Measurements from ENCODE around the gene PLA2G4B. TPM values are rescaled to one million over a fixed set of nuclear protein-coding genes. Genes with fewer than 3 reads are reported as not detected.

PLA2G4B gene
- total RNA-seq, 1 donor from 2014 or later, result 3.4 TPM

DNA sequence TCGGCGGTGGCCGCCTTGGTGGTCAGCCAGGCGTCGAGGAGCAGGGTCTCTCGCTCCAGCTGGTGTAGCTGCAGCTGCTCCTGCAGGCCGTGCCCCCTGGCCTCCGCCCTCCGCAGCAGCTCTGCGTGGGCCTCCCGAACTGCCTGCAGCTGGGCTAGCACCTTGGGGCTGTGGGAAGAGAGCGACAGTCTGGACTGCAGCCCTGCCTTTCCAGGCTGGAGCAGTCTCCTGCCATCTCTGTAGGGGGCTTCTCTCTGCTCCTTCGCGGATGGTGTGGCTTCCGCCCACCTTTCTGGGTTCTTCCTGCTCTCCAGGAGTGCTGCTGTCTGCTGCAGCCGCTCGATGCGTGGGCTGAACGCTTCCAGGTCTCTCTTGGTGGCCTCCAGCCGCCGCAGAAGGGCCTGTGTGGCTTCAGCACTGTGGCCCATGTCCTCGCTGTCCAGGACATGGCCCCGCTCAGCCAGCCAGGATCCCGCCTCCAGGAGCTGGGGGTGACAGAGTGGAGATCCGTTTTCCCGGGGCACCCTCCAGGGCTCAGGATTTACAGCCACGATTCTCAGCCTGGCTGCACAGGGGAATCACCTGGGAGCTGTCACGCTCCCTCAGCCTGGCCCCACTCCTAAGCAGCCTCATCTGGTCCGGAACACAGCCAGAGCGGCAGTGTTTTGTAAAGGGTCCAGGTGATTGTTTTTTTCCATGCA, 16.8 kb downstream of the PLA2G4B start:
- H3K36me3 ChIP-seq (ENCODE audit: control insufficient read depth, insufficient read depth, low read length), result no peaks in the 10 kb centered on the region
- H3K27me3 ChIP-seq (ENCODE audit: control insufficient read depth, insufficient read depth, low read length), result peaks cover 17% of the 10 kb centered on the region
- no peak overlapping the region for H3K4me3 ChIP-seq (ENCODE audit: low read depth, low read length)
- no peak for DNase-seq (ENCODE audit: low read depth)
- TF ChIP-seq, protein P1, sequence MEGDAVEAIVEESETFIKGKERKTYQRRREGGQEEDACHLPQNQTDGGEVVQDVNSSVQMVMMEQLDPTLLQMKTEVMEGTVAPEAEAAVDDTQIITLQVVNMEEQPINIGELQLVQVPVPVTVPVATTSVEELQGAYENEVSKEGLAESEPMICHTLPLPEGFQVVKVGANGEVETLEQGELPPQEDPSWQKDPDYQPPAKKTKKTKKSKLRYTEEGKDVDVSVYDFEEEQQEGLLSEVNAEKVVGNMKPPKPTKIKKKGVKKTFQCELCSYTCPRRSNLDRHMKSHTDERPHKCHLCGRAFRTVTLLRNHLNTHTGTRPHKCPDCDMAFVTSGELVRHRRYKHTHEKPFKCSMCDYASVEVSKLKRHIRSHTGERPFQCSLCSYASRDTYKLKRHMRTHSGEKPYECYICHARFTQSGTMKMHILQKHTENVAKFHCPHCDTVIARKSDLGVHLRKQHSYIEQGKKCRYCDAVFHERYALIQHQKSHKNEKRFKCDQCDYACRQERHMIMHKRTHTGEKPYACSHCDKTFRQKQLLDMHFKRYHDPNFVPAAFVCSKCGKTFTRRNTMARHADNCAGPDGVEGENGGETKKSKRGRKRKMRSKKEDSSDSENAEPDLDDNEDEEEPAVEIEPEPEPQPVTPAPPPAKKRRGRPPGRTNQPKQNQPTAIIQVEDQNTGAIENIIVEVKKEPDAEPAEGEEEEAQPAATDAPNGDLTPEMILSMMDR (IDR thresholded peaks at IDR 0.05; ENCODE audit: insufficient read depth, low read length, poor library complexity, severe bottlenecking), result no peak

DNA sequence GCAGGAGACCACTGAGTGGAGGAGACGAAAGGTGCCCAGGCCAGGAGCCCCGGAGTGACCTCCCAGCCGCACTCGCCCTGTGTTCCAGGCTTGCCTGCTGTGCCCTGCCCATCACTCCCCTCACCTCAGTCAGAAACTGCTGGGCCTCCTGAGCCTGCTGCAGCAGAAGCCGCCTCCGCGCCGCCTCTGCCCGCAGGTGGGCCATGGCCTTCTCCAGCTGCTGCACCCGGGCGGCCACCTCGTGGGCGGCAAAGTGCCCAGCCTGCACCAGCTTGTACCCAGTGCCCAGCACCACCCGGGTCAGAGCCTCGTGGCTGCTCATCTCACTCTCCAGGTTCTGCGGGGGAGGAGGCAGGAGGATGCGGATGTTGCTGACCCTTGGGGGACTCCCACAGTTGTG, 17.6 kb downstream of the PLA2G4B start:
- peaks cover 17% of the 10 kb centered on the region for H3K27me3 ChIP-seq (ENCODE audit: control insufficient read depth, insufficient read depth, low read length)
- TF ChIP-seq, protein P1 (IDR thresholded peaks at IDR 0.05; ENCODE audit: insufficient read depth, low read length, poor library complexity, severe bottlenecking), result no peak
- DNase-seq (ENCODE audit: low read depth), result no peak
- H3K36me3 ChIP-seq (ENCODE audit: control insufficient read depth, insufficient read depth, low read length), result no peaks in the 10 kb centered on the region
- H3K4me3 ChIP-seq (ENCODE audit: low read depth, low read length), result no peak overlapping the region

DNA sequence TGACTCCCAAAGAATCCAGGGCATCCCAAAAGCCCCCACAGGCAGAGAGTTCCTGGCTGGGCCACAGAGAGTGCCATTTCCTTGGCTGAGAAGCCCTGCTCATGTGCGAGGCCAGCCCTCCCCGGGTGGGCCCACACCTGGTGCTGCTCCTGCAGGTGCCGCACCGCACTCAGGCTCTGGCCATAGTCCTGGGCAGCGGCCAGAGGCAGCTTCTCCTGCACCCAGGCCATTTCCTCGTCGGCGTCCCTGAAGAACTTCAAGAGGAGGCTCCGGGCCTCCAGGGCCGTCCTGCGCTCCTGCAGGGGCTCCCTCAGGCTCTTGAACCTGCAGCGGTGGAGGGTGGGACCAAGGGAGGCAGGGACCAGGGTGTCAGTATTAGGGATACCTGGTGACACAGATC, 18.1 kb downstream of the PLA2G4B start:
- DNase-seq (ENCODE audit: low read depth), result no peak
- TF ChIP-seq, protein P1 (IDR thresholded peaks at IDR 0.05; ENCODE audit: insufficient read depth, low read length, poor library complexity, severe bottlenecking), result no peak
- Histone ChIP-seq H3K27me3 (ENCODE audit: control insufficient read depth, insufficient read depth, low read length) (peaks cover 16% of the 10 kb centered on the region), H3K36me3 (ENCODE audit: control insufficient read depth, insufficient read depth, low read length) (no peaks in the 10 kb centered on the region), H3K4me3 (ENCODE audit: low read depth, low read length) (no peak overlapping the region)

DNA sequence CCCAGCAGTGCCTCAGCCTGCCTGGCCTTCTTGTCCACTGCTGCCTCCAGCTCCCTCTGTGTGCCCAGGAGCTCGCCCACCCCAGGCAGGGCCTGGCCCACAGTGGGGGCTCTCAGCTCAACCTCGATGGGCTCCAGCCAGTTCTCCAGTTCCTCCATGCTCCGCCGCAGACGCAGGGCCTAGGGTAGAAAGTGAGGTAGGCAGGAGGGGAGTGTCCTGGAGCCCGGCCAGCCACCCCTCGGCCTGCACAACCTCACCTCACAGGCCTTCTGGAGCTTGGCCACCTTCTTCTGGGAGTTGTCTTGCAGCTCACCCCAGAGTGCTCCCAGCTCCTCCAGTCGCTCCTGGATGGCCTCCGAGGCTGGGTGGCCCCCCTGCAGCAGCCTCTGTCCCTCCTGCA, 18.7 kb downstream of the PLA2G4B start:
- peaks cover 18% of the 10 kb centered on the region for H3K27me3 ChIP-seq (ENCODE audit: control insufficient read depth, insufficient read depth, low read length)
- no peaks in the 10 kb centered on the region for H3K36me3 ChIP-seq (ENCODE audit: control insufficient read depth, insufficient read depth, low read length)
- TF ChIP-seq, protein P1 (IDR thresholded peaks at IDR 0.05; ENCODE audit: insufficient read depth, low read length, poor library complexity, severe bottlenecking), result no peak

DNA sequence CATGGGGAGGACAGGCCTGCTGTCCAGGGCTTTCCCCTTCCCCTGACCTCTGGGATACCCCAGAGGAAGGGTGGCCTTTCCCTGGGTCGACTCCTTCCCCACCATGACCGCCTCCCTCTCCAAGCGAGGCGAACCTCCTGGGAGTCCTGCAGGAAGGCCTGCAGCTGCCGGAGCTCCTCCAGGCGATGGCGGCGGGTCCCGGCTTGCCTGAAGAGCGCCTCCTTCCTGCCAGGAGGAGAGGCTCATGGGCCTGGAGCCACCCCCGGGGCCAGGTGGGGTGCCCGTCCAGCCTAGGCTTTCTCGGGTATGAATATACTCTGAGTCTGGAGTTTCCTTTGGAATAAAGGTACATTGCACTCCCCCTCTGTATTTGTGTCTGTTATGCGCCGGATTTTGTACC, 20.1 kb downstream of the PLA2G4B start:
- DNase-seq (ENCODE audit: low read depth), result no peak
- H3K36me3 ChIP-seq (ENCODE audit: control insufficient read depth, insufficient read depth, low read length), result no peaks in the 10 kb centered on the region
- H3K27me3 ChIP-seq (ENCODE audit: control insufficient read depth, insufficient read depth, low read length), result peaks cover 9% of the 10 kb centered on the region
- H3K4me3 ChIP-seq (ENCODE audit: low read depth, low read length), result no peak overlapping the region
- TF ChIP-seq, protein P1 (IDR thresholded peaks at IDR 0.05; ENCODE audit: insufficient read depth, low read length, poor library complexity, severe bottlenecking), result no peak

More for the DNA sequence above, 18.7 kb downstream of the PLA2G4B start:
- DNase-seq (ENCODE audit: low read depth), result no peak
- H3K4me3 ChIP-seq (ENCODE audit: low read depth, low read length), result no peak overlapping the region
